Subcutaneous adipose tissue (tissue), 4 donors: ENCODE data around the gene PAPPA. TPM values are rescaled to one million over a fixed set of nuclear protein-coding genes. Genes with fewer than 3 reads are reported as not detected.

Experiments used
- total RNA-seq, 4 donors: library from RNA; depleted of rRNA; stranded (reverse); fragments of >200 nt; gene quantifications; one replicate each; pipeline ENCODE4 v1.1.0, GENCODE V29; 2016
- TF ChIP-seq, protein P1 (sequence below): fragments of 450-650 bp; IDR thresholded peaks from one replicate; pipeline ENCODE4 v1.5.1; 2016; ENCODE audit warnings: low read depth, mild to moderate bottlenecking, control low read depth, antibody characterized with exemption, moderate library complexity

The PAPPA gene
- total RNA-seq, 4 donors from 2014 or later = 1.3 to 3.9 (median 3.1) TPM

DNA sequence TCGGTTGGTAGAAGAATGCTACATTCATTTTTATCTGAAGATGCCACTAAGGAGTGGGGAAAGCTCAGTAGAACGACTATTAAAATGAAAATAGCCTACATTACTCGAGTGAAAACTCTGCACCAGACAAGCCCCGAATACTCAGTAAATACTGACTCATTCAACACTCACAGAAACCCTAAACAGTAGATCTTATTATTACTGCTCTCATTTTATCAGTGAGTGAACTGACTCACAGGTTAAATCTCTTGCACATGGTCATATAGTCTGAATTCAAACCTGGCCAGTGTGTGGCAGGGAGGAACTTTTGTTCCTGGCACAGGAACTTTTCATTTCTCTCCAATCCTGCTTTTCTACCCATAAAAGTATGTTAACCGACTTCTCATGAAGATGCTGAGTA lies 9.6 kb upstream of the PAPPA start:
- TF ChIP-seq, protein P1, sequence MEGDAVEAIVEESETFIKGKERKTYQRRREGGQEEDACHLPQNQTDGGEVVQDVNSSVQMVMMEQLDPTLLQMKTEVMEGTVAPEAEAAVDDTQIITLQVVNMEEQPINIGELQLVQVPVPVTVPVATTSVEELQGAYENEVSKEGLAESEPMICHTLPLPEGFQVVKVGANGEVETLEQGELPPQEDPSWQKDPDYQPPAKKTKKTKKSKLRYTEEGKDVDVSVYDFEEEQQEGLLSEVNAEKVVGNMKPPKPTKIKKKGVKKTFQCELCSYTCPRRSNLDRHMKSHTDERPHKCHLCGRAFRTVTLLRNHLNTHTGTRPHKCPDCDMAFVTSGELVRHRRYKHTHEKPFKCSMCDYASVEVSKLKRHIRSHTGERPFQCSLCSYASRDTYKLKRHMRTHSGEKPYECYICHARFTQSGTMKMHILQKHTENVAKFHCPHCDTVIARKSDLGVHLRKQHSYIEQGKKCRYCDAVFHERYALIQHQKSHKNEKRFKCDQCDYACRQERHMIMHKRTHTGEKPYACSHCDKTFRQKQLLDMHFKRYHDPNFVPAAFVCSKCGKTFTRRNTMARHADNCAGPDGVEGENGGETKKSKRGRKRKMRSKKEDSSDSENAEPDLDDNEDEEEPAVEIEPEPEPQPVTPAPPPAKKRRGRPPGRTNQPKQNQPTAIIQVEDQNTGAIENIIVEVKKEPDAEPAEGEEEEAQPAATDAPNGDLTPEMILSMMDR = no peak

DNA sequence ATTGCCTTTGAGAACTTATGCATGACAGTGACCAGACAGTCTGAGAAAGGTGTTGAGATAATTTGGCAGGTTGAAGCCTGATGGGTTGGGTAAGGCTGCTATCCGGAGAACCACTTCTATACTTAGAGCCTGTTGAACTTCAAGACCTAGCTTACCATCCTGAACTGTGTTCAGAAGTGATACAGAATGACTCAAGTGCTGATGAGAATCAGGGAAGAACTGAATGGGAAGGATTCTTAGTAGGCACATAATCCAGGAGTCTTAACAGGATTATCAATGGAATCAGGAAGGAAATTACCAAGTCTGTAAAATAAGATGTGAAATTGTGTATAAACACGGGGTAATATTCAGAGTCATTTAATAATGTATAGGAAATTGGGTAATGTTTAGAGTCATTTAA lies 9.0 kb upstream of the PAPPA start:
- TF ChIP-seq, protein P1 = no peak

DNA sequence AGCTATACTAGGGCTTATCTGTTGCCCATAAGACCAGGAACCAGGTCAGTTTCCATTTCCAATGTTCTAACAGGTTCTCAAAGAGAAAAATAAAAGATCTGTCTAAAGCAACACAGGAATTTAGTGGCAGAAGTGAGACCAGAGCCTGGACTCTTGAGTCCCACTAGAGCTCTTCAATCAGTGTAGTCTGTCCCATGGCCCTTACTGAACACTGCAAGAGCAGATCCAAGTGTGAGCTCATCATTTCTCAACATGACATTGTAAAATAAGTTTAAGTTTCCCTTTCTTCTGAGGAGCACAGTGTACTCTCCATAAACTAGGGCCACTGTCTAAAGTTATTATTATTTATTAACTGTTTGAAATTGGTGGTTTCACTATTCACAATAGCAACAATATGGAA lies 8.6 kb upstream of the PAPPA start:
- TF ChIP-seq, protein P1 = no peak

- TF ChIP-seq, protein P1 = no peak
Observed at GRCh38 chr9:116147821-116148220, 5.8 kb upstream of the PAPPA start.

- TF ChIP-seq, protein P1 = no peak
Observed at GRCh38 chr9:116149844-116150243, 3.7 kb upstream of the PAPPA start.

DNA sequence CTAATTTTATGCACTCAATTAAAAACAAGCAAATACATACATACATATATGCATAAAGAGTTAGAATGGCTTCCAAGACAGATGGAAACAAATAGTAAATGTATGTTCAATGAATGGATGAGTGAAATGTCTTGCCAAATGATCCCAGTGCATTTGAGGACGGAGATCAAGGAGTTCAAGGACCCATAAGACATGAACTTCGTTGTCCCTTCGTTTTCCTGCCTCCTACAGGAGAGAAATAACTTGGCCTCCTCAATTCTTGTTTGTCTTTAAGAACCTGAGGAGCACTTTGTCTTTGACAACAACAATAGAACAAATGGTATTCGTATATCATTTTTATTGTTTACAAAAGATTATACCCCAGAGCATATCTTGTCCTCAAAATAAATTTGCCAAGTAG lies 2.4 kb upstream of the PAPPA start:
- TF ChIP-seq, protein P1 = no peak

GRCh38 chr9:116151966-116152381 lies 1.6 kb upstream of the PAPPA start:
- TF ChIP-seq, protein P1 = no peak
